Kidney tubule cell (primary cell): ENCODE results near the gene CLIC5.

Source experiments
- DNase-seq: peaks from one replicate; pipeline ENCODE4 v3.0.0-alpha.2; 2018; ENCODE audit warnings: low spot score

The CLIC5 gene

DNA sequence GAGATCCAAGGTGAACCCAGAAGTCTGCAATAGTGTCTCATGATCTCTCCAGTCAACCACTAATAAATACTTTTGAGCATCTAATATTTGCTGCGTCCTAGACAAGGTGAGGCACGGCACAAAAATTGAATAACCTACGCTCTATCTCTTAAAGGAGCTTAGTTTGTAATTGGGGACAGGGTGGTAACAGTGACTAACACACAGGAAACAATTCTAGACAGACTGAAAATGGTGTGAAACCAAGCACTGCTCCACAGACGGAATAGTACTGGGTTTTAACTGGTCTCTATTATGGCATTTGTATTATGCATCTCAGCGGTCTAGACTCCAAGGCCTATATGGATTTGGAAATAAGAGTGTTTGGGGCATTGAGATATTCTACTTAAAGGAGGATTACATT lies 120.1 kb downstream of the CLIC5 start:
- DNase-seq: no peak

DNA sequence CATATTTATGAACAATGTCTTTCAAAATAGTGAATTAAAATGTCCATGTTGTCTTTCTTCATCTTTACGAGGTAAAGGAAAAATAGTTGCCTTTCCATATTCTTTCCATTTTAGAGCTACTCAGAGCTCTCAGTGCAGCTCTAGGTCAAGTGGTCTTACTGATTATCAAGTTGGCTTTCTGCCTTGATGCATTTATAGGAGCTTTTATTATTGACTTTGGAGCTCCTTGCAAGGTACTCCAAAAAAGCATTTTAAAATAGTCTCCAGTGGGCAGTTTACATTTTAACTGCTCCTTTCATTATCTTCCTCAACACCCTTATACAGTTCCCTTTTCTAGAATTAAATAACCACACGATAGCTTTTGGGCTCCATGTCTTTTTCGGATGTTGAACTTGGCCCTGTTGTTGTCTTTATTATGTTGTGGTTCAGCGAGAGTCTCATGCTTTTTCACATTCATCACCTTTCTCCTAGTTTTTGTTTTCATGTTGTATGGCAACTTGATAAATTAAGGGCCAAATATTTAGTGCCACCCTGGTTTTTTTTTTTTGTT lies 122.9 kb downstream of the CLIC5 start:
- no peak for DNase-seq

DNA sequence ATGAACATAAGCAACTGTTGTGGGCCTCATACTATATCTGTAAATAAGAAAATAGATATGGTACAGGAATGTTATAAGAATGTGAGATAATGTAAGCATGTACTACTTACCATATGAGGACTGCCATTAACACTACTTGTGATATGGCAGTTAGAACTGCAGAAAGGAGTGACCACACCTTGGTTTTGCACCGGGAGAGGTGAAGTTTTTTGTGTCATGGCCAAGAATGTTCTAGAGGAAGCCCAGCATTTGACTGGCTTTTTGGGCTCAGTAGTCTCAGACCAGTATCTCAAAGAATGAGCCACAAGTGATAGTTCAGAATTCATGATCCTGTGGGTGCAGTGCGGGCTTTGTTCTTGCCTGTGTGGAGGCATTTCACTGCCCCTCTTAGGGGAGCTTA lies 123.5 kb downstream of the CLIC5 start:
- no peak for DNase-seq

DNA sequence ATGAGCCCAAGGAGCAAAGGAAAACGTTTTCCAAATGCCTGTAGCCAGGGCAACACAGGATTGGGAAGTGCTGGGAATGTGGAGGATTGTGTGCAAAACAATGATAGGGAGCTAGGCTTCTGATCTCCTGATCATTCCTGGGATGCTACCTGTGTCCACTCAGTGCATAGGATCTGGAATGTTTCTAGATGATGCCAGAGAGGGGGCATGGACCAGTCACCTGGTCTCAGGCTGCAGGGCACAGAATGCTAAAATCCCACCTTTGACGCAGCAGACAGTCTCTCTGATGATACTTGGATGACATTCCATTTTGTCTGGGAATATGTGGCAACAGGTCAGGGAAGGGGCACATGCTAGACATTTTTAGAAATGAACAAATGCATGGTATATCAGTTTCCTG lies 128.9 kb downstream of the CLIC5 start:
- no peak for DNase-seq

- no peak for DNase-seq
Observed at GRCh38 chr6:45884336-45884735, 131.3 kb downstream of the CLIC5 start.

DNA sequence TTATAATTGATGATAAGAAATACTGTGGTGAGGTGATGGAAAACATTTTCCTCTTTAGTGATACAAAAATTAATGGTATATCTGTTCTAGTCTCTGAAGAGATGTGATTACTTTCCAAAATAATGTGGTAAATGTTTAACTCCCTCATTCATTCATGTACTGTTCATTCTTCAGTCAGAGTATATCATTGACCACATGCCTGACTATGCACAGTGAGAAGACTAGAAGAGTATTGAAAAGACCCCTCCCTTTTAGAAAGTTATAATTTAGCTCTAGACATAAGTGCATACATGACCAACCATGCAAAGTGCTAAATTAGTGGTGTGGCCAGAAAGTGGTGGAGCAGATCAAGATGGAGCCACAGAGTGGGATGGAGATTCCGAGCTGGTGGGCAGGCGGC lies 133.0 kb downstream of the CLIC5 start:
- DNase-seq: peak; percentile 54

GRCh38 chr6:45881705-45882467 lies 133.8 kb downstream of the CLIC5 start:
- no peak for DNase-seq

DNA sequence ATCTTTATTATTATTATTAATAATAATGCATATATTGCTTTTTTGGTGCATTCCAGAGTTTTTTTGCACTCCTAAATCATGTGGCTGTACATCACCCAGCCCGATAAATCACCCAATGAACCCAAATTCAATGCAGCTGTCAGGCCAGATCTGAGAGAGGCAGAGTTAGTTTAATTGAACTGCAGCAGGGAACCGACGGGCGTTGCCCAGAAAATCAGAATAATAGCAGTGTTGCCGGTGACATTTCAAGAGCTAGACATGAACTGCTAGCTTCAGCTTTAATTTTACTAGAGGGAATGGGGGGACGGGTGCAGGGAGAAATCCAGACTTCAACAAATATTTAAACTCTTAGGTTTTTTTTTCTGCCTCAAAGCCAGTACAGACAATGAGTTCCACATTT lies 135.0 kb downstream of the CLIC5 start:
- DNase-seq: no peak

DNA sequence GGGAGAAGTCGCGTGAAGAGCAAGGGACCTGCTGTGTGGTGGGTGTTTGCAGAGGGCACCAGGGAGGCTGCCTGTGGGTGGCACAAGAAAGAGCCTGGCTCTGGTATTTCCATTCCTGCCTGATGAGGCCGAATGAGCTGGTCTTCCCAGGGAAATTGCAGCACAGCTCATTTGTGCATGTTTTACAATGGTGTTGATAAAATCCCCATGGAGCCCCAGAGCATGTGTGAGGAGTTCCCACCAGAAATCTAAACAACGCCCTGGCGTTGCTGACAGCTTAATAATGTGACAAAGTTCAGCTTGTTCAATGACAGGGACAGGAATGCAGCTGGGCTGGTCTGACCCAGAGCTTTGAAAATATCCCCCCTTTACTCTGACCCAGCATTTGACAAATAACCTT lies 135.5 kb downstream of the CLIC5 start:
- DNase-seq: no peak

DNA sequence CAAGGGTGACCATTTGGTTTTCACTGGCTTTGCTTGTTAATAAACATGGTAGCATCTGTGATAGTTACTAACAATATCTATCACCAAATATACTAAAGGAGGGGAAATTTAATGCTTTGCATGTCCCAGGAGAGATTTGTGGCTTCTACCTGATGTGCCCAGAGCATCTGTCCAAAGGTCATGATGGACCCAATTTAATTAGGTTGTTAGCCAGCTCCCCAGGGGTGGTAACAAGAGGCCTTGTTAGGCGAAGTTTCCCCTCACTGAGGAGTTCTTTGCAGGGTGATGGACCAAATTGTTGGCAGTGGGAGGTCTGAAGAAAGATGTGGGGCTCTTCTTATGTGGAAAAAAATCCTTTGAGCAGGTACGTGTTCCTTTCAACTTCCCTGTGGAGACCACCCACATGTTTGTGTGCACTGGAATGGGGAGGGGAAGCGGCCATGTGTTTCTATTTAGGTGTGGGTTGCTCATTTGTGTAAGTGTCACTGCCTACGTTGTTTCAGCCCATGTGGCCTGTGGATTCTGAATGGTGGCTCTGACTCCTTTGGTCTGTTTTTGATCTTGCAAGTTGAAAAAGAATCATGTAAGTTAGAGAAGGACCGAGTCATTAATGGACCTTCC lies 137.6 kb downstream of the CLIC5 start:
- no peak for DNase-seq

GRCh38 chr6:45872827-45873365 lies 142.8 kb downstream of the CLIC5 start:
- no peak for DNase-seq

DNA sequence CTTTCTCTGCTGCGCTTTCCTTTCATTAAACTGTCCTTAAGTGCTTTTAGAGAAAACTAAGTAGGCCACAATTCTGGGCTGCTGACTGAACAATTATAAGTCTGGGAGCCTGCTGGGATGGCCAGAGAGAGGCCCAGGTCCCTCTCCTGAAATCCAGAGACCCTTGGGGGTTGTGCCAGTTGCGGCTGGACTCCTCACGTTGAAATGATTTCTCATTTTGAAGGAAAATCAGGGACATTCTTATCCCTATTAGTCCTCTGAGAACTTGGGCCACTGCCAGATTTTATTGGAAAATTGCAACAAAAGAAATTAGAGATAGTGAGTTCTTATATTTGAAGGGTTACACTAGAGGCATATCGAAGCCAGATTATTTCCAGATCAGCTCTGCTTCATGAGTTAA lies 145.1 kb downstream of the CLIC5 start:
- no peak for DNase-seq

GRCh38 chr6:45864651-45865050 lies 151.0 kb downstream of the CLIC5 start:
- DNase-seq: no peak

GRCh38 chr6:45858691-45859090 lies 157.0 kb downstream of the CLIC5 start:
- no peak for DNase-seq

- no peak for DNase-seq
Observed at GRCh38 chr6:45857827-45858226, 157.8 kb downstream of the CLIC5 start.

DNA sequence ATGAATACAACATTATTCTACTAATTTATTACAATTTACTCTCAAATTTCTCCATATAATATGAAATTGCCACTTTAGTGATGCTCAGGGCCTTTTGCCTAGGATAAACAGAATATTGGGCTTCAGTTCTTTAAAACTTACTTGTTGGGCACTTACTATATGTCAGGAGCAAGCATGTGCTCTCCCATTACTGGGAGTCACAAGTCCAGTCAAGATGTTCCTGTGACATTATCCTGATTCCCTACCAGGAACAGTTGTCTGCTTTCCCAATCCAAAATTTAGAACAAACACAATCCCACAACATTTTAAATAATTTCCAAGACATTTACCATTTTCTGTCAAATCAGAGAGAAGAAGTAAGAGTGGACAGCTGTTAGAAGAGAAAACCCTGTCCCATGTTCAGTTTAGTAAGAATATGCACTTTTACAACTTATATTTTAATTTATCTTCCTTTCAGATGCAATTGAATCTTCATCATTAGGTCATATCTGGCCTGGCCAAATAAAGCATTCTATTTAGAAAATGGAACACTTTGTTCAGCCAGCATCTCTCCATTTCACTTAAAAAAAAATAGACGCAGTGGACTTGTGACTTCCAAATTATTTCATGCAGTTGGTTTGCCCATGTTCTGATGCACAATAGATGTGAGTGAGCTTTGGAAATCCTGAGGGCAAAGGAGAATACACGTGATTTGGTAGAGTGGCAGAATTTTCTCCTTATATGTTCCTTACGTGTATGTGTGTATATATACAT lies 159.8 kb downstream of the CLIC5 start:
- no peak for DNase-seq

- DNase-seq: no peak
Observed at GRCh38 chr6:45854149-45854742, 161.4 kb downstream of the CLIC5 start.

DNA sequence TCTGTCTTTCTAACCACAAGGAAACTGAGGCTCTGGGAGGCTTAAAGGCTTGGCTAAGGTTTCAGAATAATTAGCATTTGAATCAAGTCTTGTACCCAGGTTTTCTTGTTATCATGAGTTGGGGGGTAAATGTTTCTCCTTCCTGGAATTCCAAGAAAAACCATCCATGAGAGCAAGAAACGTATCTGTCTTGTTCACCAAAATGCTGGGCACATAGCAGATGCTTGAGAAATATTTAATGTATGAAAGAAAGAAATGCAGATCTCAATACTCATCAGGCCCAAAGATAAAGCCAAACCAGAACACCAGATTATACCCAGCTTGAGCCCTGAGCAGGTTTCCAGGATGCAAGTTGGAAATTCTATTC lies 164.6 kb downstream of the CLIC5 start:
- no peak for DNase-seq

- no peak for DNase-seq
Observed at GRCh38 chr6:45850378-45851033, 165.2 kb downstream of the CLIC5 start.

- no peak for DNase-seq
Observed at GRCh38 chr6:45845567-45845966, 170.1 kb downstream of the CLIC5 start.

DNA sequence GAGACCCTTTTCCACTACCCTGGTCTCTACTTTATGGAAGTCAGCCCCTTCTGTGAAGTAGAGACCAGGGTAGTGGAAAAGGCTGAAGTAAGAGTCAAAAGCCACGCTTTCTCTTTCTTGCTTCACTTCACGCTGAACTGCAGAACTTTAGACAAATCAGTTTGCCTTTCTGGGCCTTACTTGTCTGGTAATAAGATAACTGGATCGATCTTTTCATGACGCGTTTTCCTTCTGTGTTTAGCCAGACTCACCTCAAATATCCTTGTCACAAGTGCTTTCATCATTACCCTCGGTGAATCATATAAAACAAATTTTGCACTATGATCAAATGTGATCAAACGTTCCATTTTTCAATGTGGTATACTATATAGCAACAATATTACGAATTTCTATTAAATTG lies 170.7 kb downstream of the CLIC5 start:
- no peak for DNase-seq
